HG02678 (cell line): ENCODE data around the gene CDH24.

Source experiments
- ATAC-seq: cut with Tn5 transposase; IDR thresholded peaks from one replicate; pipeline ENCODE4 v1.9.1; 2021; ENCODE audit warnings: mild to moderate bottlenecking, moderate library complexity; ENCODE audit not compliant: unreplicated experiment

CDH24 gene

DNA sequence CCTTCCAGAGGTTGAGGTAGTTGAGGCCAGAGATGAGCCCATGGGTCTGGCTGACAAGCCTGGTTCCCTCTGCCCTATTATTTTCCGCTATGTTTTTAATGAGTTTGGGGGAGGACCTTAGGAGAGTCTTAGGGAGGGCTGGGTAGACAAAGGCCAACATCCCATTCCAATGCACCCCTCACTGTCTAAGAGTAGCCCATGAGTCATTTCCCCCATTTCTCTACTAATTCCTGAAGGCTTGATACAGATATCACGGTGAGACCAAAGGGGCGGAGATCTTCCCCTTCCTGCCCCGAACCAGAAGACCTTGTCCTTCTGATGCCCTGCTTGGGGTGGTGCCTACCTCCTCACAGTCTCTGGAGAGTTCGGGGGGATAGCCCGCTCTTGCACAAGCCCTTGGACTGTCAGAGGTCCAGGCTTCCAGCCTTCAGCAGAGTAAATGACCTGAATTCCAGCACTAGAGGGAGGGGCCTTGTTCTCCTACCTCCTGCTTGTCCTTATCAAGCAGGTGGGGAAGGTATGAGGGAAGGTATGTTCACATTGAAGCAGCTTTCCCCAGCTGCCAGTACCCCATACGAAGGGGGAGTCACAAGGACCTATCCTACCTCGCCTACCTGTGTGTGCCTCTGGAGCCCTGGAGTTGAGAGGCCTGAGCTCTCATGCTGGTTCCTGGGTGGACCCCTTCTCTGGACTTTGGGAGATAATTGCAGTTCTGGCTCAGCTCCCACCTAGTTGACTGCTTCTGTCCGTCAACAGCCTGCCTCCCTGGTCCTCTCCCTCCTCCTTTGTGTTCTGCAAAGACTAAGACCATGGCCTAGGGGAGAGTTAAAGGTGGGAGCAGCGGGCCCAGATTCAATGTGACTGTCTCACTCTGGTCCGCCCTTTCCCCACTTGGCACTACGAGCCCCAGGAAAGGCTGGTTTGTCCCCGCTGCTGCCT, 11.6 kb downstream of the CDH24 start:
- no peak for ATAC-seq

DNA sequence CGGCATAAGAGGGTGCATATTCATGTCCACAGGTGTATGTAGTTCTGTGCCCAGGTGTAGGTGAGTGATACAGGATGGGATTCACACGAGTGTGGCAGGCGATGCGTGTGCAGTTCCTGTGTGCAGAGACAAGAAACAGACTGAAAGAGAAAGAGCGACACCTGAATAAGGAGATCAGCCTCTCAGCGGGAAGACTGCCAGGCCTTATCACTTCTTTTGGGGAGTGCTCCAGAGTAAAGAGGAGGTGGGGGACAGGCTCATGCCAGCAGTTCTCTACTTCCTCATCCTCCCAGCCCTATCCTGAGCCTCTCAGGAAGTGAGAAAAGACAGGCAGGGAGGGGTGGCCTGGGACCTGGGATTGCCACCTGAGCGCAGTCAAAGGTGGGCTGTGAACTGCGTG, 12.5 kb downstream of the CDH24 start:
- ATAC-seq: no peak

GRCh38 chr14:23043754-23044153, 13.6 kb downstream of the CDH24 start:
- no peak for ATAC-seq

DNA sequence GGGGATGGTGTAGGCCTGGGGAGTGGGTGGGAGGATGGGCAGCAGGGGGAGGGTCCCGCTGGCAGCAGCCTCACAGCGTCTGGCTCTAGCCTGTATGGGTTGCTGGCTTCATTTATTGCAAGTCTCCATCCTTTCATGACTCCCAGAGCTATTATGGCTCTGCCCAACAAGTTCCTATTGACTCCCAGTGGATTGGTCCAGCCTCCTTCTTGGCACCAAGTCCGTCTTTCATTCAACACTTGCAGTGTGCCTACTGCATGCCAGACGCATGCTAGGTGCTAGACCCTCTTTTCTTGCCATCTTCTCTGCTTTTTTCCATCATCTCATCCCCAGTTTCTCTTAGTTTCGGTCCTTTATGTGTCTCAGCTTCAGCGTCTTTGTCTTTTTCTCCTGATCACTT, 14.2 kb downstream of the CDH24 start:
- ATAC-seq: no peak

DNA sequence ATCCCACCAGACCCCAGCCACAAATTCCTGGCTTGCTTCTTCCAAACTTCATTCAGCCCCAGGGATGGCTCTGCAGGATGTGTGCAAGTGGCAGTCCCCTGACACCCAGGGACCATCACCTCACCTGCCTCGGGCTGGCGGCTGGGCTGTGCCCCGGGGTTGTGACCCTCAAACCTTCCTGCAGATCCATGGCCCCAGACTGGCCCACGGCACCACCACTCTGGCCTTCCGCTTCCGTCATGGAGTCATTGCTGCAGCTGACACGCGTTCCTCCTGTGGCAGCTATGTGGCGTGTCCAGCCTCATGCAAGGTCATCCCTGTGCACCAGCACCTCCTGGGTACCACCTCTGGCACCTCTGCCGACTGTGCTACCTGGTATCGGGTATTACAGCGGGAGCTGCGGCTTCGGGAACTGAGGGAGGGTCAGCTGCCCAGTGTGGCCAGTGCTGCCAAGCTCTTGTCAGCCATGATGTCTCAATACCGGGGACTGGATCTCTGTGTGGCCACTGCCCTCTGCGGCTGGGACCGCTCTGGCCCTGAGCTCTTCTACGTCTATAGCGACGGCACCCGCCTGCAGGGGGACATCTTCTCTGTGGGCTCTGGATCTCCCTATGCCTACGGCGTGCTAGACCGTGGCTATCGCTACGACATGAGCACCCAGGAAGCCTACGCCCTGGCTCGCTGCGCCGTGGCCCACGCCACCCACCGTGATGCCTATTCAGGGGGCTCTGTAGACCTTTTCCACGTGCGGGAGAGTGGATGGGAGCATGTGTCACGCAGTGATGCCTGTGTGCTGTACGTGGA, 15.0 kb downstream of the CDH24 start, which contains the start of gene PSMB11:
Gene PSMB11 (plus strand): TSS at position 51 of the 804 bp plus-strand sequence. CDS start 14 bp downstream, at position 65.
- ATAC-seq: no peak

GRCh38 chr14:23041729-23042128, 15.6 kb downstream of the CDH24 start:
- no peak for ATAC-seq

DNA sequence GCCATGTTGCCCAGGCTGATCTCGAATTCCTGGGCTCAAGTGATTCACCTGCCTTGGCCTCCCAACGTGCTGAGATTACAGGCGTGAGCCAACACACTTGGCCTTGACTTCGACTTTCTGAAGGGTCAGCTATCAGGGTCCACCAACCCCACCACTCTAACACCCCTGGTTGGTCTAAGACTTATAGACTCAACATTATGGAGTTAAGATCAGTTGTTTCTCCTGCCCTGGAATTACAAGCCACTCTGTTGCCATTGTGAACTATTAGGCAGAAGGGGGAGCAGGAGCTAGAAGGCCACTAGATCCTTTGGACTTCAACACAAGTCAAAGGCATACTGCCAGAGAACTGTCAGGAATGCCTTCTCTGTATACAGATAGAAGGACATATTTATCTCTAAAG, 17.2 kb downstream of the CDH24 start:
- no peak for ATAC-seq

GRCh38 chr14:23035303-23036144, 21.8 kb downstream of the CDH24 start:
- ATAC-seq: no peak

- peak; percentile 93 for ATAC-seq
Measured at GRCh38 chr14:23034498-23035302, 22.6 kb downstream of the CDH24 start, which contains the start of gene PSMB5. Gene PSMB5 (minus strand): TSS chr14:23034900. CDS start chr14:23034881, 19 bp downstream.

- ATAC-seq: peak; percentile 6
Measured at GRCh38 chr14:23033801-23034497, 23.4 kb downstream of the CDH24 start.

DNA sequence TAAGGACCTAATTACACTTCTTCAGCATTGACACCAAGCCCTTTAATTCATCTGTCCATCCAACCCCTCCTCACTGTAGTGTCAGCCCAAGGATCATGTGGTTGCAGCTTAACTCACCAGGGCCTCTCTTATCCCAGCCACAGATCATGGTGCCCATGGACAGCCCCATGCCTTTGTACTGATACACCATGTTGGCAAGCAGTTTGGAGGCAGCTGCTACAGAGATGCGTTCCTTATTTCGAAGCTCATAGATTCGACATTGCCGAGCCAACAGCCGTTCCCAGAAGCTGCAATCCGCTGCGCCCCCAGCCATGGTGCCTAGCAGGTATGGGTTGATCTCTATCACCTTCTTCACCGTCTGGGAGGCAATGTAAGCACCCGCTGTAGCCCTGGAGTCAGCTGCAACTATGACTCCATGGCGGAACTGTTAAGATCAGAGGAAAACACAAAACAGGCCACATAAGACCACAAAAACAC, 24.0 kb downstream of the CDH24 start:
- ATAC-seq: no peak

- ATAC-seq: no peak
Measured at GRCh38 chr14:23030936-23031335, 26.4 kb downstream of the CDH24 start.

GRCh38 chr14:23028799-23029198, 28.5 kb downstream of the CDH24 start:
- ATAC-seq: no peak

GRCh38 chr14:23025151-23025814, 32.0 kb downstream of the CDH24 start:
- no peak for ATAC-seq

DNA sequence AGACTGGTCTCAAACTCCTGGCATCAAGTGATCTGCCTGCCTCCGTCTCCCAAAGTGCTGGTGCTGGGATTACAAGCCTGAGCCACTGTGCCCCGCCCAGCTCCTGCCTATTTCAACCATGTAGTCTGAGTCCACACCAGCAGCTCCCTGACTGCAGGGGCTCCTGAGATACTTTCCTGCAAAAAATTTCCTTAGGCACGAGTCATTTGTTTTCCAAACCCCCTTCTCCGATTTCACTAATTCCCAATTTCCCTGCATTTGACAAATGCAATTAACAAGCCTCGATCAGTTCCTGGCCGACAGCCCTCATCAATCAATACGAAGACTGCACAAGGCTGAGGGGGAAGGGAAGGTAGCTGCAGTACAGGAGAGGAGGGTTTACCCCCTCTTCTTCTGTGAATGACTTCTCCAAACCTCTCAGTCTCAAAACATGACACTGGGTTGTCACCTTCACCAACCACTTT, 32.7 kb downstream of the CDH24 start:
- ATAC-seq: no peak

- ATAC-seq: no peak
Measured at GRCh38 chr14:23023795-23024152, 33.5 kb downstream of the CDH24 start.

GRCh38 chr14:23023022-23023794, 34.1 kb downstream of the CDH24 start:
- no peak for ATAC-seq
